ENCODE measurements around the gene ADARB1.

The ADARB1 gene

GRCh38 chr21:45251635-45252447 lies 177.5 kb downstream of the ADARB1 start:
- TF ChIP-seq, protein P1, sequence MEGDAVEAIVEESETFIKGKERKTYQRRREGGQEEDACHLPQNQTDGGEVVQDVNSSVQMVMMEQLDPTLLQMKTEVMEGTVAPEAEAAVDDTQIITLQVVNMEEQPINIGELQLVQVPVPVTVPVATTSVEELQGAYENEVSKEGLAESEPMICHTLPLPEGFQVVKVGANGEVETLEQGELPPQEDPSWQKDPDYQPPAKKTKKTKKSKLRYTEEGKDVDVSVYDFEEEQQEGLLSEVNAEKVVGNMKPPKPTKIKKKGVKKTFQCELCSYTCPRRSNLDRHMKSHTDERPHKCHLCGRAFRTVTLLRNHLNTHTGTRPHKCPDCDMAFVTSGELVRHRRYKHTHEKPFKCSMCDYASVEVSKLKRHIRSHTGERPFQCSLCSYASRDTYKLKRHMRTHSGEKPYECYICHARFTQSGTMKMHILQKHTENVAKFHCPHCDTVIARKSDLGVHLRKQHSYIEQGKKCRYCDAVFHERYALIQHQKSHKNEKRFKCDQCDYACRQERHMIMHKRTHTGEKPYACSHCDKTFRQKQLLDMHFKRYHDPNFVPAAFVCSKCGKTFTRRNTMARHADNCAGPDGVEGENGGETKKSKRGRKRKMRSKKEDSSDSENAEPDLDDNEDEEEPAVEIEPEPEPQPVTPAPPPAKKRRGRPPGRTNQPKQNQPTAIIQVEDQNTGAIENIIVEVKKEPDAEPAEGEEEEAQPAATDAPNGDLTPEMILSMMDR (IDR thresholded peaks at IDR 0.05; ENCODE audit: insufficient read depth, low read length, poor library complexity, severe bottlenecking) = no peak
- no peak for DNase-seq (ENCODE audit: extremely low read depth, insufficient read length)
- H3K36me3 ChIP-seq (ENCODE audit: control insufficient read depth, insufficient read depth, low read length) = no peaks in the 10 kb centered on the region
- no peaks in the 10 kb centered on the region; the same call in 1 of the 2 replicates for H3K27me3 ChIP-seq (replicated peaks; ENCODE audit: control insufficient read depth, insufficient read depth, low read length)
- no peak overlapping the region for H3K4me3 ChIP-seq (replicated peaks; ENCODE audit: low read depth, low read length)

GRCh38 chr21:45252448-45252925 lies 178.1 kb downstream of the ADARB1 start:
- Histone ChIP-seq H3K36me3 (ENCODE audit: control insufficient read depth, insufficient read depth, low read length) (no peaks in the 10 kb centered on the region), H3K4me3 (replicated peaks; ENCODE audit: low read depth, low read length) (no peak overlapping the region), H3K27me3 (replicated peaks; ENCODE audit: control insufficient read depth, insufficient read depth, low read length) (no peaks in the 10 kb centered on the region; the same call in 1 of the 2 replicates)
- DNase-seq (ENCODE audit: extremely low read depth, insufficient read length) = no peak
- TF ChIP-seq, protein P1 (IDR thresholded peaks at IDR 0.05; ENCODE audit: insufficient read depth, low read length, poor library complexity, severe bottlenecking) = no peak

- TF ChIP-seq, protein P1 (IDR thresholded peaks at IDR 0.05; ENCODE audit: insufficient read depth, low read length, poor library complexity, severe bottlenecking) = no peak
- H3K27me3 ChIP-seq (replicated peaks; ENCODE audit: control insufficient read depth, insufficient read depth, low read length) = no peaks in the 10 kb centered on the region; the same call in 1 of the 2 replicates
These were observed 178.8 kb downstream of the ADARB1 start for GRCh38 chr21:45253180-45253579.

DNA sequence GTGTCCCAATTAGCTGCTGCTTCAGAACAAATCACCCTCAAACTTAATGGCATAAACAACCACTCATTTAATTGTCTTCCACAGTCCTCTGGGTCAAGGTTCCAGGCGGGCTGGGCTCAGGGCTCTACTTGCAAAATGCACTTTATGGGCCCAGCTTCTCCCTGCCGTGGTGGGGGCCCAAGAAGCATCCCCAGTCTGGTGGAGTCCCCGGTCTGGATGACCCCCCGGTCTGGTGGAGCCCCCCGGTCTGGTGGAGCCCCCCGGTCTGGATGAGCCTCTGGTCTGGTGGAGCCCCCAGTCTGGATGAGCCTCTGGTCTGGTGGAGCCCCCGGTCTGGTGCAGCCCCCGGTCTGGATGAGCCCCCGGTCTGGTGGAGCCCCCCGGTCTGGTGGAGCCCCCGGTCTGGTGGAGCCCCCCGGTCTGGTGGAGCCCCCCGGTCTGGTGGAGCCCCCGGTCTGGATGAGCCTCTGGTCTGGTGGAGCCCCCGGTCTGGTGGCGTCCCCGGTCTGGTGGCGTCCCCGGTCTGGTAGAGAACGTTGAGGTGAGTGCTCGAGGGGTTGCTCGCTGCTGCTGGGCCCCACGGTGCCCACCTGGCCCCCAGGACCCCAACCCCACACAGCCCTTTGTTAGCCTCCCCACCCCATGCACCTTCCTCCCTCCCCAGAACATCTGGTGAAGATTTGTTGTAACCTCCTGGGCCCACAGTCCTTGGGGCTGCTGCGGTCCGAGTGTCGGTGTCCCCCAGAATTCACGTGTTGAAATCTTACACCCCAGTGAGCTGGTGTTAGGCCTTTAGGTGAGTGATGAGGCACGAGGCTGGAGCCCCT lies 179.5 kb downstream of the ADARB1 start:
- DNase-seq (ENCODE audit: extremely low read depth, insufficient read length) = no peak
- no peaks in the 10 kb centered on the region; the same call in 1 of the 2 replicates for H3K27me3 ChIP-seq (replicated peaks; ENCODE audit: control insufficient read depth, insufficient read depth, low read length)
- TF ChIP-seq, protein P1 (IDR thresholded peaks at IDR 0.05; ENCODE audit: insufficient read depth, low read length, poor library complexity, severe bottlenecking) = no peak

More at GRCh38 chr21:45253180-45253579, 178.8 kb downstream of the ADARB1 start:
- Histone ChIP-seq H3K36me3 (ENCODE audit: control insufficient read depth, insufficient read depth, low read length) (no peaks in the 10 kb centered on the region), H3K4me3 (replicated peaks; ENCODE audit: low read depth, low read length) (no peak overlapping the region)
- DNase-seq (ENCODE audit: extremely low read depth, insufficient read length) = no peak

DNA sequence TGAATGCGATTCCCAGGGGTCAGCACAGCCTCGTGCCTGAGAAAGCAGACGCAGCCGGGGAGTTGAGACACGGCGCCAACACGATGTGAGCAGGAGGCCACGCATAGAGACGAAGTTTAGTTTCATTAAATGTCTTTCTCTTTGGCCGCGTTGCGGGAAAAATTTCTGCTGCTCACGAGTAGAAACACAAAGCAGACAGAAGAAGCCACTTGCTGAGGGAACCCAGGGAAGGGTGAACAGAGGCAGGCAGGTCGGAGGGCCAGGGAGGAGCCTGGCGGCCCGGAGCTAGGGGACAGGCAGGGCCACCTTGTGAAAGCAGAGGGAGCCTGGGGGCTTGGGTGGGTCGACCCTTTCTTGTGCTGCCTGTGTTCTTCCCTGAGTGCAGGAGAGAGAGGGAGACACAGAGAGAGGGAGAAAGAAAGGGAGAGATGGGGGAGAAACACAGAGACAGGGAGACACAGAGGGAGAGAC lies 180.1 kb downstream of the ADARB1 start:
- H3K4me3 ChIP-seq (replicated peaks; ENCODE audit: low read depth, low read length) = no peak overlapping the region
- H3K27me3 ChIP-seq (replicated peaks; ENCODE audit: control insufficient read depth, insufficient read depth, low read length) = no peaks in the 10 kb centered on the region; the same call in 1 of the 2 replicates
- DNase-seq (ENCODE audit: extremely low read depth, insufficient read length) = no peak
- no peaks in the 10 kb centered on the region for H3K36me3 ChIP-seq (ENCODE audit: control insufficient read depth, insufficient read depth, low read length)
- TF ChIP-seq, protein P1 (IDR thresholded peaks at IDR 0.05; ENCODE audit: insufficient read depth, low read length, poor library complexity, severe bottlenecking) = no peak

More for the DNA sequence above, 179.5 kb downstream of the ADARB1 start:
- no peaks in the 10 kb centered on the region for H3K36me3 ChIP-seq (ENCODE audit: control insufficient read depth, insufficient read depth, low read length)
- no peak overlapping the region for H3K4me3 ChIP-seq (replicated peaks; ENCODE audit: low read depth, low read length)
